IPS DF 6.9 (cell line): ENCODE measurements around the gene GPC5.

Experiments used
- DNase-seq: peaks from one replicate; pipeline ENCODE4 v3.0.0-alpha.2; 2013; ENCODE audit warnings: low read depth, low spot score
- H3K27ac ChIP-seq: one replicate; pipeline ENCODE4 v1.5.1; 2013; ENCODE audit warnings: low read length, control low read depth
- H3K27me3 ChIP-seq: 2 replicates; pipeline ENCODE4 v1.6.1; 2013; ENCODE audit warnings: mild to moderate bottlenecking, low read length; ENCODE audit not compliant: control insufficient read depth, insufficient read depth
- H3K36me3 ChIP-seq: 2 replicates; pipeline ENCODE4 v1.6.1; 2013; ENCODE audit warnings: low read length; ENCODE audit not compliant: control insufficient read depth, insufficient read depth
- H3K4me1 ChIP-seq: 2 replicates; pipeline ENCODE4 v1.6.1; 2013; ENCODE audit warnings: low read length; ENCODE audit not compliant: control insufficient read depth, insufficient read depth
- H3K4me3 ChIP-seq: 2 replicates; pipeline ENCODE4 v1.5.1; 2013; ENCODE audit warnings: mild to moderate bottlenecking, low read length
- H3K9me3 ChIP-seq: 2 replicates; pipeline ENCODE4 v1.6.1; 2013; ENCODE audit warnings: low read length, inconsistent platforms; ENCODE audit not compliant: control insufficient read depth, insufficient read depth
- WGBS: extraction: QIAGEN DNeasy Blood & Tissue Kit; methylation state at CpG from one replicate; pipeline ENCODE4 v1.1.7; 2013; ENCODE audit warnings: mixed read lengths, missing lambda C conversion rate; ENCODE audit not compliant: insufficient read length, insufficient coverage; 5-methylcytosine and 5-hydroxymethylcytosine counted together

Gene GPC5

DNA sequence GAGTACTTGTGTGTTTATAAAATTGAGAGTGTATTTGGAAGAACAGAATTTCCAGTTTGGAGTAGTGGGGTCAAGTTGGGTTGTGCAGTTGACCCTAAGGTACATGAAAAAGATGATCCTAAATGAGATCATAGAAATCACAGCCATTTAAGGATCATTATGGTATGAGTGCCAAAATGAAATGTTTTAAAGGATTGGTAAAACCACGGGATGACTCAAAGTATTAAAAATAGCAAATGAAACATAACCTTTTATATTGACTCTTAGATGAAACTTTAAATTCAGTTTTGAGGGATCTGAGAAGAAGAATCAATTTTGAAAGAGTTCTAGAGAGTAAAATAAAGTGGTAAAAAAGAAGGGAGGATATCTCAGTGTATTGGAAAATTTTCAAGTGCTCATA, 773.8 kb downstream of the GPC5 start:
- no peaks in the 10 kb centered on the region for H3K36me3 ChIP-seq
- no peak overlapping the region for H3K27ac ChIP-seq
- H3K4me1 ChIP-seq, result no peaks in the 10 kb centered on the region
- DNase-seq, result no peak
- no CpG with 5 or more reads among the region's 1 CpG for WGBS
- H3K4me3 ChIP-seq, result no peak overlapping the region
- H3K9me3 ChIP-seq, result no peaks in the 10 kb centered on the region
- H3K27me3 ChIP-seq, result no peaks in the 10 kb centered on the region

- H3K4me3 ChIP-seq, result no peak overlapping the region
- no peaks in the 10 kb centered on the region for H3K36me3 ChIP-seq
- H3K27ac ChIP-seq, result no peak overlapping the region
- no peaks in the 10 kb centered on the region for H3K9me3 ChIP-seq
- no CpG with 5 or more reads among the region's 2 CpGs for WGBS
- no peaks in the 10 kb centered on the region for H3K4me1 ChIP-seq
- DNase-seq, result no peak
- H3K27me3 ChIP-seq, result no peaks in the 10 kb centered on the region
Observed at GRCh38 chr13:92173254-92173653, 774.8 kb downstream of the GPC5 start.

DNA sequence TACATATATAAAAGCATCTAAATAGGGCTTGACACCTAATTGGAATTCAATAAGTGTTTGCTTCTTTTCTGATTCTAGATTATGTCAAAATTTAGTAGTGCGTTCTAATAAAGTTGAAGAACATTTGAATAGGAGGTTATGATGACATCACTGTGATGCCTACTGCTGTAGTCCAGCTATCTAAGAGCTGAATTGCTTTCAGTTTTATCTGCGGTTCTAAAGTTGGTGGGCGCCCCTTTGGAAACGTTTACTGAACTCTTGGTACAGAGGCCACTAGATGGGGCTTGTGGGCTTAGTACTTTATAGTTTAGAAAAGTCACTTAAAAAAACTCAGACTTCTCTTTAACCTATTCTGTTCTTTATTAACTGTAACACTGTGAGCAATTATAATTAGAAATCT, 776.9 kb downstream of the GPC5 start:
- no peaks in the 10 kb centered on the region for H3K36me3 ChIP-seq
- no CpG with 5 or more reads among the region's 4 CpGs for WGBS
- H3K27ac ChIP-seq, result no peak overlapping the region
- no peaks in the 10 kb centered on the region for H3K27me3 ChIP-seq
- H3K4me1 ChIP-seq, result no peaks in the 10 kb centered on the region
- H3K9me3 ChIP-seq, result no peaks in the 10 kb centered on the region
- no peak overlapping the region for H3K4me3 ChIP-seq
- DNase-seq, result no peak

DNA sequence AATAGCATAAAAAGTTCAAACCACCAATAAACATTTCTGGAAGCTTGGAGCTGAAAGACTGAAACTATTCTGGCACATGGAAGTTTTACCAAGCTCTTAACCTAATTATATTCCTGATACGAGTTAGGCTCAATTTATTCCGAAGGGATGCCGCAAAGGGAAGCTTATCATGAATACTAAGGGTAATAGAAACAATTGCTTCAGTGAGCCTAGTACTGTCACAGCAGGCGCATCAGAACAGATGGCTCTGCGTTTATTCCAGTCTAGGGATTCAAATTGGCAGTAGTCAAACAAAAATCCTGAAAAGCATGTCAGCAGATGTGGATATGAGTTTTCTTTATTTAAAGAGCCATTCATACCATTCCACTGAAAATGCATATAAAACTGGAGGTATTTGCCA, 779.5 kb downstream of the GPC5 start:
- Histone ChIP-seq H3K36me3 (no peaks in the 10 kb centered on the region), H3K4me3 (no peak overlapping the region), H3K27me3 (no peaks in the 10 kb centered on the region), H3K27ac (no peak overlapping the region), H3K9me3 (no peaks in the 10 kb centered on the region), H3K4me1 (no peaks in the 10 kb centered on the region)
- no peak for DNase-seq
- no CpG with 5 or more reads among the region's 5 CpGs for WGBS

DNA sequence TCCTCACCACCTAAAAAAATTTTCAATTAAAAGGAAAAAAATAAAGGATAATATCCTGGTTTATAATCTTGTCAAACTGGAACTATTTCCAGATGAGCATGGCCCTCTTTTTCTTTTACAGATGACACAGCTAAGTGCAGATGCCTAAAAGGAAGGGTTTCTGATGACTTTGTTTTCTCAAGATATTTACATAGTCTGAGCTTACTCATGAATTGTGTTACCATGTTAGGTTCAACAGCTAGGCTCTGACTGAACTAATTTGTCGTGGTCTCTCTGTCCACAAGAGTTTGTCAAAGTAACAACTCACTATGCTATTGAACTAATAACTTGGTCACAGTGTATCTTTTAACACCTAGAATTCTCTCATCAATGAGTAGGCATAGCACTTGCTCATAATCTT, 780.8 kb downstream of the GPC5 start:
- WGBS, result no CpG with 5 or more reads among the region's 1 CpG
- no peak overlapping the region for H3K27ac ChIP-seq

GRCh38 chr13:92187378-92187989, 789.1 kb downstream of the GPC5 start:
- WGBS, result no CpG with 5 or more reads among the region's 1 CpG
- no peaks in the 10 kb centered on the region for H3K4me1 ChIP-seq
- DNase-seq, result peak; percentile 25

More for the DNA sequence above, 780.8 kb downstream of the GPC5 start:
- H3K4me1 ChIP-seq, result no peaks in the 10 kb centered on the region
- no peaks in the 10 kb centered on the region for H3K36me3 ChIP-seq
- H3K27me3 ChIP-seq, result no peaks in the 10 kb centered on the region
- no peak for DNase-seq
- no peak overlapping the region for H3K4me3 ChIP-seq
- H3K9me3 ChIP-seq, result no peaks in the 10 kb centered on the region

DNA sequence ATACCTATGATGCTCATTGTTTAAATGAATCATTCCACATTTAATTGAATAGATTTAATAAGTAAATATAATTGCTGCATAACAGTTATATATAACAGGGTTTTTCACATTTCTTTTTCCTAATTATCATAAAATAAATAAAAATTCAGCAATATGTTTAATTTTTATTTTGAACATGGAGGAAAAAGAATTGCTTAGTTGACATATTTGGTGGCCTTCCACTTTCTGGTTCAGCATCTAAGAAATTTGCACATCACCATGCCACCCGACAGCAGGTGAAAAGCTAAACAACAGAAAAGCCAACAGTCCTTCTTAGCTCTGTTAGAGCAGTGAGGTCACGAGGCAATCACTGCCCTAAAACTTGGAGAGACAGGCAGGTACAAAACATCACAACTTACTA, 790.2 kb downstream of the GPC5 start:
- Histone ChIP-seq H3K4me1 (no peaks in the 10 kb centered on the region), H3K27me3 (no peaks in the 10 kb centered on the region), H3K4me3 (no peak overlapping the region), H3K9me3 (no peaks in the 10 kb centered on the region), H3K36me3 (no peaks in the 10 kb centered on the region), H3K27ac (no peak overlapping the region)
- WGBS, result no CpG with 5 or more reads among the region's 2 CpGs
- no peak for DNase-seq

More at GRCh38 chr13:92187378-92187989, 789.1 kb downstream of the GPC5 start:
- no peak overlapping the region for H3K27ac ChIP-seq
- H3K9me3 ChIP-seq, result no peaks in the 10 kb centered on the region
- H3K36me3 ChIP-seq, result no peaks in the 10 kb centered on the region
- no peak overlapping the region for H3K4me3 ChIP-seq
- H3K27me3 ChIP-seq, result no peaks in the 10 kb centered on the region

DNA sequence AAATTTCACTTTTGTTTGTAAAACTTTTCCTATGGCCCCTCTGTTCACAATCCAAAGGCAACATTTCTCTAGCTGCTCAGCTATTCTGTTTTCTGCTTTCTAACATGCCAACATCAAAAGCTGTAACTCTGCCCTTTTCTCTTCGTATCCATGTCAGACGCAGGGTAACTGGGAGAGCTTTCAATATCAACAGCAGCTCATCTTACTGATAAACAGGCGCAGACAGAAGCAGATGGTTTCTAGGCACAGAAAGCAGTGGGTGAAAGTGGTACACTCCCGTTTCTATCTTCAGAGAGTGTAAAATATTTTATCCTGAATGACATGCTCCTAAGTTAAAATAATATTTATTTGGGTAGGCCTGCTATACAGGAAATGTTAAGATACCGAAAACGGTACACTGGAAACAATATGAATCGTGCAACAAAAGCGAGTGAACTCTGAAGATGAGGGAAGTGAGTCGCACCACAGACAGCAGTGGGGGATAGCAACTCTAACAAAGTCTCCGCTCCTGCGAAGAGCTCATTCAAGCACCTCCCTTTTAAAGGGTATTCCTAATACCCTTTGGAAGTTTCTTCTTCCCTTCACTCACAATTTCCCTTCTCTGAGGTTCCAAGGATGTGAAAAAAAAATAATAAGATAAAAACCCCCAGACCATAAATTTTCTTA, 798.3 kb downstream of the GPC5 start:
- no peaks in the 10 kb centered on the region for H3K36me3 ChIP-seq
- DNase-seq, result no peak
- no peak overlapping the region for H3K27ac ChIP-seq
- no peaks in the 10 kb centered on the region for H3K4me1 ChIP-seq
- H3K4me3 ChIP-seq, result no peak overlapping the region
- H3K27me3 ChIP-seq, result no peaks in the 10 kb centered on the region
- no CpG with 5 or more reads among the region's 11 CpGs for WGBS
- no peaks in the 10 kb centered on the region for H3K9me3 ChIP-seq

DNA sequence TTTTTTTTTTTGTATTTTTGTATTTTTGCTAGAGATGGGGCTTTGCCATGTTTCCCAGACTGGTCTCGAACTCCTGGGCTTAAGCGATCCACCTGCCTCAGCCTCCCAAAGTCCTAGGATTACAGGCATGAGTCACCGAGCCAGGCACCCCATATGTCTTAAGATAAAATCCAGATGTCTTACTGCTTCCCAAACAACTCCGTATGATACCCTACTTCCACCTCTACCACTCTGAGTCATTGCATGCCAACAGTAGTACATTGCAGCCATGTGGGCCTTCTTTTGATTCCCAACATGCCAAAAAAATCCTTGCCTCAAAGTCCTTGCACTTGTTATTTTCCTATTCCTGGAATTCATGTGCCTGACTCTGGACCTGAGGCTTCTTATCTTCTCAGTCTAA, 799.2 kb downstream of the GPC5 start:
- Histone ChIP-seq H3K4me1 (no peaks in the 10 kb centered on the region), H3K9me3 (no peaks in the 10 kb centered on the region), H3K27ac (no peak overlapping the region), H3K4me3 (no peak overlapping the region), H3K36me3 (no peaks in the 10 kb centered on the region), H3K27me3 (no peaks in the 10 kb centered on the region)
- no CpG with 5 or more reads among the region's 4 CpGs for WGBS
- no peak for DNase-seq

DNA sequence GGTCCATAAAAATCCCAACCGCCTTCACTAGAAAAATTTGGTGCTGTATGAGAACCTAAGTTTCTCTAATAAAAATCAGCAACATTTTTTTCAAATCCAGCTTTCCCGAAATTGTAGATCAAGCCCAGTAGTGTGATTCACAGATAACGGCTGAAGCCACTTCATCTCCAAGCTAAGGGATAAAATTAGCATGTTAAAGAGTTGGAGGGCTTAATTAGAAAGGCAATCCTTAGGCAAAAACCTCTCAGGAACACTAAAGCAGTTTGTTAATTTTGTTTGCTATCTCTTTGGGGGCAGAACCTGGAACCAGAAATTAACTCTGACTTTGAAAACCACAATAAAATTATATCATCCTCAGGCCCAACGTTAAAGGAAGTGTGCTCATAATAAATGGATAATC, 820.2 kb downstream of the GPC5 start:
- no peak overlapping the region for H3K4me3 ChIP-seq
- H3K27me3 ChIP-seq, result no peaks in the 10 kb centered on the region
- H3K9me3 ChIP-seq, result no peaks in the 10 kb centered on the region
- H3K4me1 ChIP-seq, result no peaks in the 10 kb centered on the region
- no peak for DNase-seq
- no CpG with 5 or more reads among the region's 4 CpGs for WGBS
- H3K36me3 ChIP-seq, result no peaks in the 10 kb centered on the region
- no peak overlapping the region for H3K27ac ChIP-seq

DNA sequence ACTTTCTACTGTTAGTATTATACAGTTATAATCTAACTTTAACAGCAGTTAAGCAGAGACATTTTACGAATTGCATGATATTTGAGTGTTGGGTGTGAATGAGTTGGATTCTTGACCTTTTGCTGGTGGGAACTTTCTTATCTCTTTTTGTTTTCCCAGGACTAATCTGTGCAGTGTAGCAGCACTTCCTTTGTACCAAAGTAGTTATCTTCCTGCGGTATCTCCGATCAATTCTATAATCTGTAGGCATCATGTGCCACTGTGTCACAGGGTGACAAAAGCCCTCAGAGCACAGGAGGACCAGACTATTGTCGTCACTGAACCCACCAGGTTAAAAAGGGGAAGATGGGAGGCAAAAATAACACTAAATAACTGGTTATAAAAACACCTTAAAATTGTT, 823.5 kb downstream of the GPC5 start:
- Histone ChIP-seq H3K4me3 (no peak overlapping the region), H3K9me3 (no peaks in the 10 kb centered on the region), H3K36me3 (no peaks in the 10 kb centered on the region), H3K27me3 (no peaks in the 10 kb centered on the region), H3K4me1 (no peaks in the 10 kb centered on the region), H3K27ac (no peak overlapping the region)
- no CpG with 5 or more reads among the region's 4 CpGs for WGBS
- no peak for DNase-seq
